ENCODE data around the gene EYA4.

DNA sequence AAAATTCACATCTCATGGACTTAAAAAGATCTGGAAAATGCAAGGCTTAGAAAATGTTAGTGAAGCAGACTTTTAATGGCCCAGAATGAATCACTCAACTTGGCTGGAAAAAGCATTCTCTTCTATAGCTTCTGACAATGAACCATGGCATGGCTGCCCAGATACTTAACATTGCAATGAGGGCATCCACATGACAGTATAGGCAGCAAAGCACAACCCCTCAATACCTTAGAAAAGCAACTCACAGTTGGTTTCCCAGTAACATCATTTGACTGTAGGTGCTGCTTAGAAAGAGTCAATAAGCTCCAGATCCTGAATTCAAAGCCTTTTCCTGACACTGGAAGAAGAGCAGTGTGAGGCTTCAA lies 155.8 kb downstream of the EYA4 start:
- no peak for TF ChIP-seq EZH2 (IDR thresholded peaks at IDR 0.05; ENCODE audit: low read length, missing control alignments)
- TF ChIP-seq, protein P1, sequence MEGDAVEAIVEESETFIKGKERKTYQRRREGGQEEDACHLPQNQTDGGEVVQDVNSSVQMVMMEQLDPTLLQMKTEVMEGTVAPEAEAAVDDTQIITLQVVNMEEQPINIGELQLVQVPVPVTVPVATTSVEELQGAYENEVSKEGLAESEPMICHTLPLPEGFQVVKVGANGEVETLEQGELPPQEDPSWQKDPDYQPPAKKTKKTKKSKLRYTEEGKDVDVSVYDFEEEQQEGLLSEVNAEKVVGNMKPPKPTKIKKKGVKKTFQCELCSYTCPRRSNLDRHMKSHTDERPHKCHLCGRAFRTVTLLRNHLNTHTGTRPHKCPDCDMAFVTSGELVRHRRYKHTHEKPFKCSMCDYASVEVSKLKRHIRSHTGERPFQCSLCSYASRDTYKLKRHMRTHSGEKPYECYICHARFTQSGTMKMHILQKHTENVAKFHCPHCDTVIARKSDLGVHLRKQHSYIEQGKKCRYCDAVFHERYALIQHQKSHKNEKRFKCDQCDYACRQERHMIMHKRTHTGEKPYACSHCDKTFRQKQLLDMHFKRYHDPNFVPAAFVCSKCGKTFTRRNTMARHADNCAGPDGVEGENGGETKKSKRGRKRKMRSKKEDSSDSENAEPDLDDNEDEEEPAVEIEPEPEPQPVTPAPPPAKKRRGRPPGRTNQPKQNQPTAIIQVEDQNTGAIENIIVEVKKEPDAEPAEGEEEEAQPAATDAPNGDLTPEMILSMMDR (conservative IDR thresholded peaks at IDR 0.05 in 1 of 2, IDR thresholded peaks at IDR 0.05 in 1 of 2; ENCODE audit: low read depth in 1 of 2, low read length in 2 of 2), result no peak
